WTC11 (cell line): ENCODE measurements around the gene GSG1L. TPM values are rescaled to one million over a fixed set of nuclear protein-coding genes. Genes with fewer than 3 reads are reported as not detected.

Source experiments
- ATAC-seq: fragments of 200-7000 bp; cut with Tn5 transposase; 2 replicates; pipeline ENCODE4 v1.10.0; 2021; ENCODE audit warnings: mild to moderate bottlenecking, moderate library complexity
- CTCF ChIA-PET: fragments of 300-600 bp; sonication (Branson Sonifier 250); formaldehyde crosslinking; loops from one replicate; lab custom pipeline; 2021; ENCODE audit warnings: antibody characterized with exemption; lab: Charles Lee
- POLR2A ChIA-PET: fragments of 350-600 bp; sonication (Branson Sonifier 250); formaldehyde crosslinking; loops from one replicate; lab custom pipeline; 2021; ENCODE audit warnings: antibody characterized with exemption; lab: Charles Lee
- DNase-seq: peaks from one replicate; pipeline ENCODE4 v3.0.0; 2021; ENCODE audit warnings: low spot score
- H3K27ac Mint-ChIP-seq: 2 replicates; pipeline ENCODE4 v1.8.0; 2021; ENCODE audit warnings: mixed read lengths
- H3K27me3 Mint-ChIP-seq: 2 replicates; pipeline ENCODE4 v1.8.0; 2021; ENCODE audit warnings: low read depth, mild to moderate bottlenecking, moderate library complexity, mixed read lengths
- H3K36me3 Mint-ChIP-seq: 2 replicates; pipeline ENCODE4 v1.8.0; 2021; ENCODE audit warnings: mixed read lengths
- H3K4me1 Mint-ChIP-seq: 2 replicates; pipeline ENCODE4 v1.8.0; 2022; ENCODE audit warnings: mixed read lengths
- H3K4me3 Mint-ChIP-seq: 2 replicates; pipeline ENCODE4 v1.8.0; 2021; ENCODE audit warnings: mild to moderate bottlenecking, moderate library complexity, mixed read lengths
- H3K9me3 Mint-ChIP-seq: 2 replicates; pipeline ENCODE4 v1.8.0; 2021; ENCODE audit warnings: mixed read lengths
- IRF2 ChIP-seq: sonication (generic); formaldehyde crosslinking; IDR thresholded peaks from 2 replicates; pipeline ENCODE4 v1.8.0; 2022; ENCODE audit warnings: low read depth, missing genetic modification reagents, borderline replicate concordance
- TEAD4 ChIP-seq: sonication (generic); formaldehyde crosslinking; IDR thresholded peaks from 2 replicates; pipeline ENCODE4 v1.8.0; 2022; ENCODE audit warnings: mild to moderate bottlenecking, missing genetic modification reagents
- ZNF263 ChIP-seq: sonication (generic); formaldehyde crosslinking; IDR thresholded peaks from 2 replicates; pipeline ENCODE4 v1.8.1; 2022; ENCODE audit warnings: low read depth, mild to moderate bottlenecking, moderate library complexity, missing genetic modification reagents
- total RNA-seq: library from RNA; stranded (reverse); gene quantifications from 3 replicates; pipeline ENCODE4 v1.2.3, GENCODE V29; 2021
- TF ChIP-seq, protein P1 (sequence below): fragments of 250-450 bp; sonication (Bioruptor Pico); IDR thresholded peaks from 2 replicates; pipeline ENCODE4 v1.8.0; 2021; ENCODE audit warnings: mild to moderate bottlenecking
- TF ChIP-seq, protein P2 (sequence below): fragments of 250-450 bp; sonication (Bioruptor Pico); IDR thresholded peaks from 2 replicates; pipeline ENCODE4 v1.9.0; 2021; ENCODE audit warnings: mild to moderate bottlenecking, borderline replicate concordance
- TF ChIP-seq, protein P3 (sequence below): sonication (generic); formaldehyde crosslinking; IDR thresholded peaks from 2 replicates; pipeline ENCODE4 v1.8.0; 2023; ENCODE audit warnings: missing genetic modification reagents, mild to moderate bottlenecking, borderline replicate concordance
- TF ChIP-seq, protein P4 (sequence below): sonication (generic); formaldehyde crosslinking; IDR thresholded peaks from 2 replicates; pipeline ENCODE4 v1.8.1; 2022; ENCODE audit warnings: mild to moderate bottlenecking, moderate library complexity, missing genetic modification reagents
- TF ChIP-seq, protein P5 (sequence below): sonication (generic); formaldehyde crosslinking; conservative IDR thresholded peaks from 2 replicates; pipeline ENCODE4 v1.8.1; 2023; ENCODE audit warnings: mild to moderate bottlenecking, low read depth, missing genetic modification reagents, moderate library complexity
- TF ChIP-seq, protein P6 (sequence below): fragments of 200-600 bp; IDR thresholded peaks from 2 replicates; pipeline ENCODE4 v1.8.0; 2022; ENCODE audit warnings: antibody characterized with exemption
- TF ChIP-seq, protein P7 (sequence below): sonication (generic); formaldehyde crosslinking; IDR thresholded peaks from 2 replicates; pipeline ENCODE4 v1.8.1; 2023; ENCODE audit warnings: mild to moderate bottlenecking, missing genetic modification reagents, moderate library complexity

GSG1L gene
- total RNA-seq, 1 experiment from 2014 or later: 0.28 TPM

DNA sequence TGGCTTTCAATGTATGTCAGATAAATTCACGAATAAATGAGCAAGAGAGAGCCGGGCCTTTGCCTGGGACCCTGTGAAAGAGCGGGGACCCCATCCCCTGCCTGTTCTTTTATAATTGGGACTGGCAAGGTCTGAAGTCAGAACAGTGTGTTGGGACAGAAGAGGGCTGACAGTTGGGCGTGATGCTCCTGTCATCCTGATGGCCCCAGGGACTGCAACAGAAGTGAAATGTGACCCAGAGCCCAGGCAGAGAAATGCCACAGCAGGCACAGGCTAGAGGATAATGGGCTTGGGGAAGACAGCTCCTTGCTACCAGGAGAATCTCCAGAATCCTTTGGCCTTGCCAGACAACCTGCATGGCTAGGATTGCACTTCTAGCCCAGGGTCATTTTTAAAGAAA is 37.9 kb downstream of the GSG1L start:
- Mint-ChIP-seq H3K27ac (no peak overlapping the region), H3K27me3 (peaks cover 3% of the 10 kb centered on the region), H3K4me1 (no peaks in the 10 kb centered on the region), H3K4me3 (no peak overlapping the region), H3K36me3 (no peaks in the 10 kb centered on the region), H3K9me3 (peaks cover 19% of the 10 kb centered on the region)
- TF ChIP-seq, protein P1, sequence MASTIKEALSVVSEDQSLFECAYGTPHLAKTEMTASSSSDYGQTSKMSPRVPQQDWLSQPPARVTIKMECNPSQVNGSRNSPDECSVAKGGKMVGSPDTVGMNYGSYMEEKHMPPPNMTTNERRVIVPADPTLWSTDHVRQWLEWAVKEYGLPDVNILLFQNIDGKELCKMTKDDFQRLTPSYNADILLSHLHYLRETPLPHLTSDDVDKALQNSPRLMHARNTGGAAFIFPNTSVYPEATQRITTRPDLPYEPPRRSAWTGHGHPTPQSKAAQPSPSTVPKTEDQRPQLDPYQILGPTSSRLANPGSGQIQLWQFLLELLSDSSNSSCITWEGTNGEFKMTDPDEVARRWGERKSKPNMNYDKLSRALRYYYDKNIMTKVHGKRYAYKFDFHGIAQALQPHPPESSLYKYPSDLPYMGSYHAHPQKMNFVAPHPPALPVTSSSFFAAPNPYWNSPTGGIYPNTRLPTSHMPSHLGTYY (CRISPR knock-in tag): no peak
- TF ChIP-seq, protein P2, sequence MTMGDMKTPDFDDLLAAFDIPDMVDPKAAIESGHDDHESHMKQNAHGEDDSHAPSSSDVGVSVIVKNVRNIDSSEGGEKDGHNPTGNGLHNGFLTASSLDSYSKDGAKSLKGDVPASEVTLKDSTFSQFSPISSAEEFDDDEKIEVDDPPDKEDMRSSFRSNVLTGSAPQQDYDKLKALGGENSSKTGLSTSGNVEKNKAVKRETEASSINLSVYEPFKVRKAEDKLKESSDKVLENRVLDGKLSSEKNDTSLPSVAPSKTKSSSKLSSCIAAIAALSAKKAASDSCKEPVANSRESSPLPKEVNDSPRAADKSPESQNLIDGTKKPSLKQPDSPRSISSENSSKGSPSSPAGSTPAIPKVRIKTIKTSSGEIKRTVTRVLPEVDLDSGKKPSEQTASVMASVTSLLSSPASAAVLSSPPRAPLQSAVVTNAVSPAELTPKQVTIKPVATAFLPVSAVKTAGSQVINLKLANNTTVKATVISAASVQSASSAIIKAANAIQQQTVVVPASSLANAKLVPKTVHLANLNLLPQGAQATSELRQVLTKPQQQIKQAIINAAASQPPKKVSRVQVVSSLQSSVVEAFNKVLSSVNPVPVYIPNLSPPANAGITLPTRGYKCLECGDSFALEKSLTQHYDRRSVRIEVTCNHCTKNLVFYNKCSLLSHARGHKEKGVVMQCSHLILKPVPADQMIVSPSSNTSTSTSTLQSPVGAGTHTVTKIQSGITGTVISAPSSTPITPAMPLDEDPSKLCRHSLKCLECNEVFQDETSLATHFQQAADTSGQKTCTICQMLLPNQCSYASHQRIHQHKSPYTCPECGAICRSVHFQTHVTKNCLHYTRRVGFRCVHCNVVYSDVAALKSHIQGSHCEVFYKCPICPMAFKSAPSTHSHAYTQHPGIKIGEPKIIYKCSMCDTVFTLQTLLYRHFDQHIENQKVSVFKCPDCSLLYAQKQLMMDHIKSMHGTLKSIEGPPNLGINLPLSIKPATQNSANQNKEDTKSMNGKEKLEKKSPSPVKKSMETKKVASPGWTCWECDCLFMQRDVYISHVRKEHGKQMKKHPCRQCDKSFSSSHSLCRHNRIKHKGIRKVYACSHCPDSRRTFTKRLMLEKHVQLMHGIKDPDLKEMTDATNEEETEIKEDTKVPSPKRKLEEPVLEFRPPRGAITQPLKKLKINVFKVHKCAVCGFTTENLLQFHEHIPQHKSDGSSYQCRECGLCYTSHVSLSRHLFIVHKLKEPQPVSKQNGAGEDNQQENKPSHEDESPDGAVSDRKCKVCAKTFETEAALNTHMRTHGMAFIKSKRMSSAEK (CRISPR knock-in tag): no peak
- ChIA-PET POLR2A (no interaction called here), CTCF (interaction anchor here (0.8 kb wide), 1 partner anchor 53 kb away, joined by 3 read pairs; no protein-coding TSS in a partner anchor)
- ATAC-seq (no peak), DNase-seq (no peak)

DNA sequence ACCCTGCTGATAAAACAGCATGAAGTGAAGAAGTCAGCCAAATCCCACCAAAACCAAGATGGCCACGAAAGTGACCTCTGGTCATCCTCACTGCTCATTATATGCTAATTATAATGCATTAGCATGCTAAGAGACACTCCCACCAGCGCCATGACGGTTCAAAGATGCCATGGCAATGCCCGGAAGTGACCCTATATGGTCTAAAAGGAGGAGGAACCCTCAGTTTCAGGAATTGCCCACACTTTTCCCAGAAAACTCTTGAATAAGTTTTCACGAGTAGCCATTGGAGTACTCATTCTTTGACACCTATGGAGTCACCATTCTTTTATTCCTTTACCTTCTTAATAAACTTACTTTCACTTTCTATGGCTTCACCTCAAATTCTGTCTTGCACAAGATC is 44.3 kb downstream of the GSG1L start:
- no peaks in the 10 kb centered on the region for H3K36me3 Mint-ChIP-seq
- TF ChIP-seq, protein P3, sequence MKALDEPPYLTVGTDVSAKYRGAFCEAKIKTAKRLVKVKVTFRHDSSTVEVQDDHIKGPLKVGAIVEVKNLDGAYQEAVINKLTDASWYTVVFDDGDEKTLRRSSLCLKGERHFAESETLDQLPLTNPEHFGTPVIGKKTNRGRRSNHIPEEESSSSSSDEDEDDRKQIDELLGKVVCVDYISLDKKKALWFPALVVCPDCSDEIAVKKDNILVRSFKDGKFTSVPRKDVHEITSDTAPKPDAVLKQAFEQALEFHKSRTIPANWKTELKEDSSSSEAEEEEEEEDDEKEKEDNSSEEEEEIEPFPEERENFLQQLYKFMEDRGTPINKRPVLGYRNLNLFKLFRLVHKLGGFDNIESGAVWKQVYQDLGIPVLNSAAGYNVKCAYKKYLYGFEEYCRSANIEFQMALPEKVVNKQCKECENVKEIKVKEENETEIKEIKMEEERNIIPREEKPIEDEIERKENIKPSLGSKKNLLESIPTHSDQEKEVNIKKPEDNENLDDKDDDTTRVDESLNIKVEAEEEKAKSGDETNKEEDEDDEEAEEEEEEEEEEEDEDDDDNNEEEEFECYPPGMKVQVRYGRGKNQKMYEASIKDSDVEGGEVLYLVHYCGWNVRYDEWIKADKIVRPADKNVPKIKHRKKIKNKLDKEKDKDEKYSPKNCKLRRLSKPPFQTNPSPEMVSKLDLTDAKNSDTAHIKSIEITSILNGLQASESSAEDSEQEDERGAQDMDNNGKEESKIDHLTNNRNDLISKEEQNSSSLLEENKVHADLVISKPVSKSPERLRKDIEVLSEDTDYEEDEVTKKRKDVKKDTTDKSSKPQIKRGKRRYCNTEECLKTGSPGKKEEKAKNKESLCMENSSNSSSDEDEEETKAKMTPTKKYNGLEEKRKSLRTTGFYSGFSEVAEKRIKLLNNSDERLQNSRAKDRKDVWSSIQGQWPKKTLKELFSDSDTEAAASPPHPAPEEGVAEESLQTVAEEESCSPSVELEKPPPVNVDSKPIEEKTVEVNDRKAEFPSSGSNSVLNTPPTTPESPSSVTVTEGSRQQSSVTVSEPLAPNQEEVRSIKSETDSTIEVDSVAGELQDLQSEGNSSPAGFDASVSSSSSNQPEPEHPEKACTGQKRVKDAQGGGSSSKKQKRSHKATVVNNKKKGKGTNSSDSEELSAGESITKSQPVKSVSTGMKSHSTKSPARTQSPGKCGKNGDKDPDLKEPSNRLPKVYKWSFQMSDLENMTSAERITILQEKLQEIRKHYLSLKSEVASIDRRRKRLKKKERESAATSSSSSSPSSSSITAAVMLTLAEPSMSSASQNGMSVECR (CRISPR knock-in tag): no peak
- no peak for TF ChIP-seq IRF2 (CRISPR knock-in tag)
- TF ChIP-seq, protein P4, sequence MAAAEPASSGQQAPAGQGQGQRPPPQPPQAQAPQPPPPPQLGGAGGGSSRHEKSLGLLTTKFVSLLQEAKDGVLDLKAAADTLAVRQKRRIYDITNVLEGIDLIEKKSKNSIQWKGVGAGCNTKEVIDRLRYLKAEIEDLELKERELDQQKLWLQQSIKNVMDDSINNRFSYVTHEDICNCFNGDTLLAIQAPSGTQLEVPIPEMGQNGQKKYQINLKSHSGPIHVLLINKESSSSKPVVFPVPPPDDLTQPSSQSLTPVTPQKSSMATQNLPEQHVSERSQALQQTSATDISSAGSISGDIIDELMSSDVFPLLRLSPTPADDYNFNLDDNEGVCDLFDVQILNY (CRISPR knock-in tag): no peak
- TF ChIP-seq ZNF263 (CRISPR knock-in tag): no peak
- TF ChIP-seq, protein P5, sequence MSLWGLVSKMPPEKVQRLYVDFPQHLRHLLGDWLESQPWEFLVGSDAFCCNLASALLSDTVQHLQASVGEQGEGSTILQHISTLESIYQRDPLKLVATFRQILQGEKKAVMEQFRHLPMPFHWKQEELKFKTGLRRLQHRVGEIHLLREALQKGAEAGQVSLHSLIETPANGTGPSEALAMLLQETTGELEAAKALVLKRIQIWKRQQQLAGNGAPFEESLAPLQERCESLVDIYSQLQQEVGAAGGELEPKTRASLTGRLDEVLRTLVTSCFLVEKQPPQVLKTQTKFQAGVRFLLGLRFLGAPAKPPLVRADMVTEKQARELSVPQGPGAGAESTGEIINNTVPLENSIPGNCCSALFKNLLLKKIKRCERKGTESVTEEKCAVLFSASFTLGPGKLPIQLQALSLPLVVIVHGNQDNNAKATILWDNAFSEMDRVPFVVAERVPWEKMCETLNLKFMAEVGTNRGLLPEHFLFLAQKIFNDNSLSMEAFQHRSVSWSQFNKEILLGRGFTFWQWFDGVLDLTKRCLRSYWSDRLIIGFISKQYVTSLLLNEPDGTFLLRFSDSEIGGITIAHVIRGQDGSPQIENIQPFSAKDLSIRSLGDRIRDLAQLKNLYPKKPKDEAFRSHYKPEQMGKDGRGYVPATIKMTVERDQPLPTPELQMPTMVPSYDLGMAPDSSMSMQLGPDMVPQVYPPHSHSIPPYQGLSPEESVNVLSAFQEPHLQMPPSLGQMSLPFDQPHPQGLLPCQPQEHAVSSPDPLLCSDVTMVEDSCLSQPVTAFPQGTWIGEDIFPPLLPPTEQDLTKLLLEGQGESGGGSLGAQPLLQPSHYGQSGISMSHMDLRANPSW (CRISPR knock-in tag): no peak
- TF ChIP-seq, protein P2 (CRISPR knock-in tag): no peak
- TF ChIP-seq, protein P6, sequence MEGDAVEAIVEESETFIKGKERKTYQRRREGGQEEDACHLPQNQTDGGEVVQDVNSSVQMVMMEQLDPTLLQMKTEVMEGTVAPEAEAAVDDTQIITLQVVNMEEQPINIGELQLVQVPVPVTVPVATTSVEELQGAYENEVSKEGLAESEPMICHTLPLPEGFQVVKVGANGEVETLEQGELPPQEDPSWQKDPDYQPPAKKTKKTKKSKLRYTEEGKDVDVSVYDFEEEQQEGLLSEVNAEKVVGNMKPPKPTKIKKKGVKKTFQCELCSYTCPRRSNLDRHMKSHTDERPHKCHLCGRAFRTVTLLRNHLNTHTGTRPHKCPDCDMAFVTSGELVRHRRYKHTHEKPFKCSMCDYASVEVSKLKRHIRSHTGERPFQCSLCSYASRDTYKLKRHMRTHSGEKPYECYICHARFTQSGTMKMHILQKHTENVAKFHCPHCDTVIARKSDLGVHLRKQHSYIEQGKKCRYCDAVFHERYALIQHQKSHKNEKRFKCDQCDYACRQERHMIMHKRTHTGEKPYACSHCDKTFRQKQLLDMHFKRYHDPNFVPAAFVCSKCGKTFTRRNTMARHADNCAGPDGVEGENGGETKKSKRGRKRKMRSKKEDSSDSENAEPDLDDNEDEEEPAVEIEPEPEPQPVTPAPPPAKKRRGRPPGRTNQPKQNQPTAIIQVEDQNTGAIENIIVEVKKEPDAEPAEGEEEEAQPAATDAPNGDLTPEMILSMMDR: no peak
- TF ChIP-seq, protein P7, sequence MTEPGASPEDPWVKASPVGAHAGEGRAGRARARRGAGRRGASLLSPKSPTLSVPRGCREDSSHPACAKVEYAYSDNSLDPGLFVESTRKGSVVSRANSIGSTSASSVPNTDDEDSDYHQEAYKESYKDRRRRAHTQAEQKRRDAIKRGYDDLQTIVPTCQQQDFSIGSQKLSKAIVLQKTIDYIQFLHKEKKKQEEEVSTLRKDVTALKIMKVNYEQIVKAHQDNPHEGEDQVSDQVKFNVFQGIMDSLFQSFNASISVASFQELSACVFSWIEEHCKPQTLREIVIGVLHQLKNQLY (CRISPR knock-in tag): no peak
- no peak for TF ChIP-seq TEAD4 (CRISPR knock-in tag)
- TF ChIP-seq, all 79 proteins: peak for 0
- Mint-ChIP-seq H3K4me3 (no peak overlapping the region), H3K4me1 (no peaks in the 10 kb centered on the region), H3K9me3 (peaks cover 29% of the 10 kb centered on the region), H3K27ac (no peak overlapping the region), H3K27me3 (peaks cover 3% of the 10 kb centered on the region)
- no peak for ATAC-seq
- CTCF ChIA-PET: no interaction called here
- DNase-seq: no peak
- POLR2A ChIA-PET: no interaction called here
